Daoy (cell line): ENCODE measurements around the gene NELFE. TPM values are rescaled to one million over a fixed set of nuclear protein-coding genes. Genes with fewer than 3 reads are reported as not detected.
"Not testable (repeated sequence)": the region's sequence is repeated elsewhere in the genome, so short reads cannot be mapped to it uniquely, and the experiment has no call there.

Experiments
- DNase-seq: peaks from one replicate; pipeline ENCODE4 v3.0.0-alpha.2; 2015; ENCODE audit warnings: low read depth
- total RNA-seq: library from RNA; depleted of rRNA; stranded (reverse); fragments of >200 nt; shearing (Covaris generic); gene quantifications from 2 replicates; pipeline ENCODE4 v1.2.3, GENCODE V29; 2014; rRNA removed

The NELFE gene, protein sequence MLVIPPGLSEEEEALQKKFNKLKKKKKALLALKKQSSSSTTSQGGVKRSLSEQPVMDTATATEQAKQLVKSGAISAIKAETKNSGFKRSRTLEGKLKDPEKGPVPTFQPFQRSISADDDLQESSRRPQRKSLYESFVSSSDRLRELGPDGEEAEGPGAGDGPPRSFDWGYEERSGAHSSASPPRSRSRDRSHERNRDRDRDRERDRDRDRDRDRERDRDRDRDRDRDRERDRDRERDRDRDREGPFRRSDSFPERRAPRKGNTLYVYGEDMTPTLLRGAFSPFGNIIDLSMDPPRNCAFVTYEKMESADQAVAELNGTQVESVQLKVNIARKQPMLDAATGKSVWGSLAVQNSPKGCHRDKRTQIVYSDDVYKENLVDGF
- total RNA-seq = 180 and 195 TPM in 2 replicates

DNA sequence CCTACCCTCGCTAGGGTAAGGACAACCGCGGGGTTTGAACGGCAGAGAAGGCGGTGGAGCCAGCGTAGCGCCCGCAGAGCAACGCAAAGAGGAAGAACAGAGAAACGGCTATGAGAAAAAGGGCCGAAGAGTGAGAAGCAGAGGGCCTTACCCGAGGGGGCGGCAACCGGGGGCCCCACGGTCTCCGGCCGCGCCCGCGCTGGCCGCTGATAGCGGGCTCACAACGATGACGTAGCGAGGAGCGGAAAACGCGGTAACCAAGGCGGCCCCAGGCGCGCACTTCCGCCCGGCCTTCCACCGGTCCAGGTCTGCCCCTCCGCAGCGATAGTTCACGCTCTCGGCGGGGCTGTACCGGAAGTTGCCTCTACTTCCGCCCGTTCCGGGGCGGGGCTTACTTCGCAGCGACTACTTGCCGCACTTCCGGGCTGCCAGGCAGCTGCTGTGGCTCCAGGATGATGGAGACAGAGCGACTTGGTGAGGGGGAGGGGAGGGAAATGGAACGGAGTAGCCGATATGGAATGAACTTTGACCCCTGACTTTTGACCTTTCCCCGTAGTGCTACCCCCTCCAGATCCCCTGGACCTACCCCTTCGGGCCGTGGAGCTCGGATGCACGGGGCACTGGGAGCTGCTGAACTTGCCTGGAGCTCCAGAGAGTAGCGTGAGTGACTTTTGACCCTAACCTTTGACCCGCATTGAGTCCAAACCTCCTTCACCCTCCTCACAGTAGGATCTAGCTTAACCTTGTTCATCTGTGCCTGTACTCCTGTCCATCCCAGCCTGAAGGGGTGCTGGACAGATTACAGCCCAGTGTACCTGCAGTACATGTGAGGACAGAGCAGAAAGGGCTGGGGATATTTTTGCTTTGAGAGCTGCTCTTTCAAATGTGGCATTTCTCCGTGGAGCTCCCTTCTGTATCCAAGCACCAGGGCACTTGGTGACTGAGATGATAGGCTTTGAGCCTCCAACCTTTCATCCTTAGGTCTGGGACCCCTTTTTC, at the start of gene NELFE, which contains the start of gene SKIC2:
NELFE (minus strand) TSS at position 231 of the 999 bp plus-strand sequence. CDS start 525 bp downstream, outside the sequence.
SKIC2 (plus strand) TSS at position 435 of the 999 bp plus-strand sequence; CDS start at position 453, 18 bp downstream.
- peak; percentile 99 for DNase-seq

- DNase-seq = not testable (repeated sequence)
These were observed 49.3 kb upstream of the NELFE start for GRCh38 chr6:32008037-32008436.

DNA sequence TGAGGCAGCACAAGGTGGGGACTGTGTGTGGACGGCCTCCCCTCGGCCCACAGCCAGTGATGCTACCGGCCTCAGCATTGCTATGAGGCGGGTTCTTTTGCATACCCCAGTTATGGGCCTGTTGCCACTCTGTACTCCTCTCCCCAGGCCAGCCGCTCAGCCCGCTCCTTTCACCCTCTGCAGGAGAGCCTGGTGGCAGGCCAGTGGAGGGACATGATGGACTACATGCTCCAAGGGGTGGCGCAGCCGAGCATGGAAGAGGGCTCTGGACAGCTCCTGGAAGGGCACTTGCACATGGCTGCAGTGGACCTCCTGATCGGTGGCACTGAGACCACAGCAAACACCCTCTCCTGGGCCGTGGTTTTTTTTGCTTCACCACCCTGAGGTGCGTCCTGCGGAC, 48.3 kb upstream of the NELFE start:
- not testable (repeated sequence) for DNase-seq

DNA sequence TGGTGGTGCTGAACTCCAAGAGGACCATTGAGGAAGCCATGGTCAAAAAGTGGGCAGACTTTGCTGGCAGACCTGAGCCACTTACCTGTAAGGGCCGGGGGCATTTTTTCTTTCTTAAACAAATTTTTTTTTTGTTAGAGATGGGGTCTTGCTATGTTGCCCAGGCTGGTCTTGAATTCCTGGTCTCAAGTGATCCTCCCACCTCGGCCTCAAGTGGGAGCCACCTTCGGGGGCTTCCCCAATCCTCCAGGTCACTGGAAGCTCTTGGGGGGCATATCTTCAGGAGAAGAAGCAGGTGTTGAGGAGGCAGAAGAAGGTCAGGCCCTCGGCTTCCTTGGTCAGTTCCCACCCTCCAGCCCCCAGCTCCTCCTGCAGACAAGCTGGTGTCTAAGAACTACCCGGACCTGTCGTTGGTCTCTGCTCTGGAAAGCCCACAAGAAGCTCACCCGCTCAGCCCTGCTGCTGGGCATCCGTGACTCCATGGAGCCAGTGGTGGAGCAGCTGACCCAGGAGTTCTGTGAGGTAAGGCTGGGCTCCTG, 47.3 kb upstream of the NELFE start:
- DNase-seq = not testable (repeated sequence)

DNA sequence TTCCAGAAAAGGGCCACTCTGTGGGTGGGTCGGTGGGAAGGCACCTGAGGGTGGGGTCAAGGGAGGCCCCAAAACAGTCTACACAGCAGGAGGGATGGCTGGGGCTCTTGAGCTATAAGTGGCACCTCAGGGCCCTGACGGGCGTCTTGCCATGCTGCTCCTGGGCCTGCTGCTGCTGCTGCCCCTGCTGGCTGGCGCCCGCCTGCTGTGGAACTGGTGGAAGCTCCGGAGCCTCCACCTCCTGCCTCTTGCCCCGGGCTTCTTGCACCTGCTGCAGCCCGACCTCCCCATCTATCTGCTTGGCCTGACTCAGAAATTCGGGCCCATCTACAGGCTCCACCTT, 46.7 kb upstream of the NELFE start:
- not testable (repeated sequence) for DNase-seq

DNA sequence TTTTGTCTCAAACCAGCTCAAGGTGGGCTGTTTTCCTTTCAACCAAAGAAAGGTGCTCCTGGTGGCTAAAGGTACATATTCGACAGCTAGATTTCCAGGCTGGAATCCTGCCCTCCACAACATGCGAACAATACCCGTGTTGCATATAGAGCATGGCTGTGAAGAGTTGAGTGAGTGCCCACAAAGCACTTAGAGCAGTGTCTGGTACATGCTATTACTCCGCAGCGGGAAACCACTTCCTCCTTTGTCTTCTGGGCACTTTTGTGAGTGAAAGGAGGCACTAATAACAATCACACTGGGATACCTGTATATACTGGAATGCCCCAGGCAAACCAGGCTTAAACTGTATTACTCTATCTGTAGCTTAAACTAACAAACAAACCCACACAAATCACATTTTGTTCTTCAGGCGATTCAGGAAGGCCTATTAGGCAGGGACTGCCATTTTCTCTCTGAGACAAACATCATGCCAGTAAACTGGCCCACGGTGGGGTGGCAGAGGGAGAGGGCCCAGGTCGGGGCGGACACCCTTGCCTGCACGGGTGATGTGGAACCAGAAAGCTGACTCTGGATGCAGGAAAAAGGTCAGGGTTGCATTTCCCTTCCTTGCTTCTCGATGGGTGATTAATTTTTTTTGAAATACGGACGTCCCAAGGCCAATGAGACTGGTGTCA, 46.2 kb upstream of the NELFE start:
- not testable (repeated sequence) for DNase-seq

GRCh38 chr6:32004393-32004792, 45.6 kb upstream of the NELFE start:
- not testable (repeated sequence) for DNase-seq

DNA sequence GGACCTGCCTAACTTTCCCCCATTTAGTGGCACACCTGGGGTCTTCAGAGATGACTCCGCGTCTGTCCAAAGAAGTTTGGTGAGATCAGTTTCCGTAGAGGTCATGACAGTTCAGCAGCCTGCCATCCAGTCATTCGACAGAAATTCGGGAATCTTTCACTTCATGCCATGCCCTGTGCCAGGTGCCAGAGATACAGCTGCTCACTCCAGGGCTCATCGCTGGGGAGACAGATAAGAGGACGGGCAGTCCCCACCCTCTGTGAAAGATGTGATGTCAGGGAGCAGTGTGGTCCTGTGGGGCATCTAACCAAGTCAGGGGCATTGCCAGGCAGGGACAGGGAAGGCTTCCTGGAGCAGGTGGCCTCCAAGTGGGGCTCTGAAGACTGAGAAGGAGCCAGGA, 44.5 kb upstream of the NELFE start:
- DNase-seq = not testable (repeated sequence)

- not testable (repeated sequence) for DNase-seq
These were observed 43.9 kb upstream of the NELFE start for GRCh38 chr6:32002546-32003268.

- DNase-seq = not testable (repeated sequence)
These were observed 37.6 kb upstream of the NELFE start for GRCh38 chr6:31996385-31996784.

GRCh38 chr6:31994421-31994820, 35.6 kb upstream of the NELFE start:
- DNase-seq = not testable (repeated sequence)

DNA sequence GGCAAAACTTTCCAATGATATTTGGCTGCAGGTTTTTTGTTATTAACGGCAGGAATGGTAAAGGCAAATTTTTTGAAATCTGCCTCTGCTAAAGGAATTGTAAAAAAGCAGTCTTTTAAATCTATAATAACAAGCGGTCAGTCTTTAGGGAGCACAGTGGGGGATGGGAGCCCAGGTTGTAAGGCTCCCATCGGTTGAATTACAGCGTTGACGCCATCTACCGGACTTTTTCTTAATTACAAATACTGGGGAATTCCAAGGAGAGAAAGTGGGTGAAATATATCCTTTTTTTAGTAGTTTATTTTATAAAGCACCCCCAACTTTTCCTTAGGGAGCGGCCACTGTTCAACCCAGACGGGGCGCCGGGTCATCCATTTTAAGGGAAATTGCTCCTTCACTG, 30.6 kb upstream of the NELFE start:
- DNase-seq = not testable (repeated sequence)

GRCh38 chr6:31981744-31982143, 23.0 kb upstream of the NELFE start, which contains the start of gene C4A:
TSS of gene C4A (plus strand) at chr6:31982057. CDS start at chr6:31982108, 51 bp downstream.
- DNase-seq = not testable (repeated sequence)

- DNase-seq = not testable (repeated sequence)
These were observed 22.2 kb upstream of the NELFE start for GRCh38 chr6:31980998-31981397.

GRCh38 chr6:31980195-31980876, 21.6 kb upstream of the NELFE start:
- not testable (repeated sequence) for DNase-seq

GRCh38 chr6:31979238-31979898, 20.6 kb upstream of the NELFE start:
- no peak for DNase-seq

DNA sequence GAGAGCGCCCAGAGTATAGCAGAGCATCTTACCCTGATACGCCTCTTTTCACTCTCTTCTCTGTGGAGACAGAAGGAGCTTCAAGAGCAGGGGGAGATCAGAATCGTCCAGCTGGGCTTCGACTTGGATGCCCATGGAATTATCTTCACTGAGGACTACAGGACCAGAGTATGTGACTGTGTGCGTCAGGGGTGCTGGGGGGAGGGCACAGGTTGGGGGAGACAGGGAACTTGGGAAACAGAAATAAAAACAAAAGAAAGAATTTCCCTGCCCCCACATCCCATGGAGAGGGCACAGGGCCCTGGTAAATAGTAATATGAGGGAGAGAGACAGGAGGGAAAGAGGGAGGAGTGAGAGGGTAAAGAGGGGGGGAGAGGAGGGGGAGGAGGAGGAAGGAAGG, 20.1 kb upstream of the NELFE start:
- DNase-seq = no peak

DNA sequence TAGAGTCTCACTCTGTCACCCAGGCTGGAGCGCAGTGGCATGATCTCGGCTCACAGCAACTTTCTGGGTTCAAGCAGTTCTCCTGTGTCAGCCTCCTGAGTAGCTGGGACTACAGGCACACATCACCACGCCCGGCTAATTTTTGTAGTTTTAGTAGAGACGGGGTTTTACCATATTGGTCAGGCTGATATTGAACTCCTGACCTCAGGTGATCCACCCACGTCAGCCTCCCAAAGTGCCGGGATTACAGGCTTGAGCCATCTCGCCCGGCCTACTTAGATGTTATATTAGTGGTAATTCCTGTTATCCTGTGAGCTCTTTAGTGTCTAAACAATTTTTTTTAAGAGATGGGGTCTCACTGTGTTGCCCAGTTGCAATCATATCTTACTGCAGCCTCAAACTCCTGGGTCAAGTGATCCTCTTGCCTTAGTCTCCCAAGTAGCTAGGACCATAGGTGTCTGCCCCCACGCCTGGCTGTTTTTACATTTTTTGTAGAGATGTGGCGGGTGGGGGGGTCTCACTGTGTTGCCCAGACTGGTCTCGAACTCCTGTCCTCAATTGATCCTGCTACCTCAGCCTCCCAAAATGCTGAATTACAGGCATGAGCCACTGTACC, 19.2 kb upstream of the NELFE start:
- no peak for DNase-seq

- not testable (repeated sequence) for DNase-seq
These were observed 17.3 kb upstream of the NELFE start for GRCh38 chr6:31976065-31976464.
